GM15510 (cell line): ENCODE data around the gene C14orf132.

ENCODE experiments used
- POLR2A ChIP-seq: IDR thresholded peaks from 3 replicates; pipeline ENCODE4 v1.6.1; 2011; ENCODE audit warnings: borderline replicate concordance; ENCODE audit not compliant: insufficient read length; ENCODE audit errors: extremely low read depth

C14orf132 gene

GRCh38 chr14:96094656-96095055 is 55.5 kb downstream of the C14orf132 start:
- no peak for TF ChIP-seq POLR2A

GRCh38 chr14:96095058-96095457 is 55.9 kb downstream of the C14orf132 start:
- no peak for TF ChIP-seq POLR2A

- no peak for TF ChIP-seq POLR2A
Observed at GRCh38 chr14:96095581-96096476, 56.7 kb downstream of the C14orf132 start.

GRCh38 chr14:96096639-96097610 is 57.8 kb downstream of the C14orf132 start:
- TF ChIP-seq POLR2A: no peak

- no peak for TF ChIP-seq POLR2A
Observed at GRCh38 chr14:96097752-96098151, 58.6 kb downstream of the C14orf132 start.

- no peak for TF ChIP-seq POLR2A
Observed at GRCh38 chr14:96098309-96098998, 59.3 kb downstream of the C14orf132 start.

GRCh38 chr14:96098999-96099335 is 59.8 kb downstream of the C14orf132 start:
- no peak for TF ChIP-seq POLR2A

GRCh38 chr14:96100161-96101064 is 61.3 kb downstream of the C14orf132 start:
- no peak for TF ChIP-seq POLR2A

- TF ChIP-seq POLR2A: no peak
Observed at GRCh38 chr14:96102081-96102856, 63.1 kb downstream of the C14orf132 start.

GRCh38 chr14:96103075-96103474 is 63.9 kb downstream of the C14orf132 start:
- TF ChIP-seq POLR2A: no peak

GRCh38 chr14:96103560-96104460 is 64.6 kb downstream of the C14orf132 start:
- TF ChIP-seq POLR2A: no peak

- TF ChIP-seq POLR2A: no peak
Observed at GRCh38 chr14:96104469-96105057, 65.4 kb downstream of the C14orf132 start.
